T-helper 1 cell treated with Interleukin-12 subunit alpha and Interleukin-12 subunit beta and Interleukin-4 antibody, amounts not matched to agents 30 μg/mL and 1 μg/mL, for 36 hours (primary cell): ENCODE data around the gene FTSJ1.

Experiments
- H3K27ac Mint-ChIP-seq: one replicate; pipeline ENCODE4 v1.8.0; 2021; ENCODE audit warnings: mild to moderate bottlenecking, mixed read lengths
- H3K27me3 Mint-ChIP-seq: one replicate; pipeline ENCODE4 v1.8.0; 2021; ENCODE audit warnings: low read depth, mixed read lengths
- H3K36me3 Mint-ChIP-seq: one replicate; pipeline ENCODE4 v1.8.0; 2021; ENCODE audit warnings: low read depth, mixed read lengths
- H3K4me1 Mint-ChIP-seq: one replicate; pipeline ENCODE4 v1.8.0; 2021; ENCODE audit warnings: low read depth, mixed read lengths
- H3K4me3 Mint-ChIP-seq: one replicate; pipeline ENCODE4 v1.8.0; 2021; ENCODE audit warnings: mild to moderate bottlenecking, moderate library complexity, mixed read lengths
- H3K9me3 Mint-ChIP-seq: one replicate; pipeline ENCODE4 v1.8.0; 2021; ENCODE audit warnings: mixed read lengths

The FTSJ1 gene

GRCh38 chrX:48465336-48465933, 10.6 kb upstream of the FTSJ1 start:
- Mint-ChIP-seq H3K4me1 (peaks cover 31% of the 10 kb centered on the region), H3K36me3 (peaks cover 25% of the 10 kb centered on the region), H3K27me3 (no peaks in the 10 kb centered on the region), H3K27ac (peak overlapping the region; percentile 50), H3K4me3 (peak overlapping the region; percentile 21), H3K9me3 (no peaks in the 10 kb centered on the region)

GRCh38 chrX:48466696-48467095, 9.3 kb upstream of the FTSJ1 start:
- Mint-ChIP-seq H3K4me1 (peaks cover 33% of the 10 kb centered on the region), H3K9me3 (no peaks in the 10 kb centered on the region), H3K27ac (no peak overlapping the region), H3K4me3 (peak overlapping the region; percentile 74), H3K36me3 (peaks cover 22% of the 10 kb centered on the region), H3K27me3 (no peaks in the 10 kb centered on the region)

GRCh38 chrX:48467281-48467761, 8.7 kb upstream of the FTSJ1 start:
- Mint-ChIP-seq H3K9me3 (no peaks in the 10 kb centered on the region), H3K36me3 (peaks cover 22% of the 10 kb centered on the region), H3K27ac (no peak overlapping the region), H3K4me3 (peak overlapping the region; percentile 95), H3K27me3 (no peaks in the 10 kb centered on the region), H3K4me1 (peaks cover 33% of the 10 kb centered on the region)

- no peaks in the 10 kb centered on the region for H3K27me3 Mint-ChIP-seq
These were observed 7.7 kb upstream of the FTSJ1 start for GRCh38 chrX:48468247-48468671.

GRCh38 chrX:48468693-48469691, 7.0 kb upstream of the FTSJ1 start:
- Mint-ChIP-seq H3K9me3 (no peaks in the 10 kb centered on the region), H3K36me3 (peaks cover 20% of the 10 kb centered on the region), H3K4me1 (peaks cover 33% of the 10 kb centered on the region), H3K4me3 (peak overlapping the region; percentile 95), H3K27me3 (no peaks in the 10 kb centered on the region), H3K27ac (peak overlapping the region; percentile 93)

More at GRCh38 chrX:48468247-48468671, 7.7 kb upstream of the FTSJ1 start:
- Mint-ChIP-seq H3K36me3 (peaks cover 22% of the 10 kb centered on the region), H3K4me3 (peak overlapping the region; percentile 95), H3K9me3 (no peaks in the 10 kb centered on the region), H3K4me1 (peaks cover 33% of the 10 kb centered on the region), H3K27ac (peak overlapping the region; percentile 93)

GRCh38 chrX:48470110-48470832, 5.7 kb upstream of the FTSJ1 start, which contains the start of gene SLC38A5:
TSS of gene SLC38A5 (minus strand) at chrX:48470260. CDS start at chrX:48467924, 2,336 bp downstream.
- Mint-ChIP-seq H3K9me3 (no peaks in the 10 kb centered on the region), H3K27me3 (no peaks in the 10 kb centered on the region), H3K27ac (peak within 1 kb of the TSS; percentile 93), H3K4me3 (peak within 1 kb of the TSS; percentile 95), H3K36me3 (peaks cover 12% of the 10 kb centered on the region), H3K4me1 (peaks cover 31% of the 10 kb centered on the region)

GRCh38 chrX:48470833-48471118, 5.2 kb upstream of the FTSJ1 start:
- Mint-ChIP-seq H3K27ac (no peak overlapping the region), H3K9me3 (no peaks in the 10 kb centered on the region), H3K36me3 (peaks cover 7% of the 10 kb centered on the region), H3K4me3 (no peak overlapping the region), H3K27me3 (no peaks in the 10 kb centered on the region), H3K4me1 (peaks cover 27% of the 10 kb centered on the region)

GRCh38 chrX:48471504-48471903, 4.5 kb upstream of the FTSJ1 start:
- peaks cover 26% of the 10 kb centered on the region for H3K4me1 Mint-ChIP-seq
- H3K27ac Mint-ChIP-seq = no peak overlapping the region
- no peaks in the 10 kb centered on the region for H3K27me3 Mint-ChIP-seq
- H3K4me3 Mint-ChIP-seq = no peak overlapping the region
- H3K9me3 Mint-ChIP-seq = no peaks in the 10 kb centered on the region
- H3K36me3 Mint-ChIP-seq = peaks cover 6% of the 10 kb centered on the region

GRCh38 chrX:48472225-48472624, 3.8 kb upstream of the FTSJ1 start:
- Mint-ChIP-seq H3K4me3 (no peak overlapping the region), H3K4me1 (peaks cover 26% of the 10 kb centered on the region), H3K27me3 (no peaks in the 10 kb centered on the region), H3K9me3 (no peaks in the 10 kb centered on the region), H3K27ac (no peak overlapping the region), H3K36me3 (peaks cover 8% of the 10 kb centered on the region)

GRCh38 chrX:48472851-48473703, 2.9 kb upstream of the FTSJ1 start:
- Mint-ChIP-seq H3K36me3 (peaks cover 6% of the 10 kb centered on the region), H3K4me3 (no peak overlapping the region), H3K4me1 (peaks cover 30% of the 10 kb centered on the region), H3K27me3 (no peaks in the 10 kb centered on the region), H3K9me3 (no peaks in the 10 kb centered on the region), H3K27ac (no peak overlapping the region)

- Mint-ChIP-seq H3K27me3 (no peaks in the 10 kb centered on the region), H3K27ac (no peak overlapping the region), H3K36me3 (peaks cover 7% of the 10 kb centered on the region), H3K4me1 (peaks cover 31% of the 10 kb centered on the region), H3K4me3 (no peak overlapping the region), H3K9me3 (no peaks in the 10 kb centered on the region)
These were observed 2.4 kb upstream of the FTSJ1 start for GRCh38 chrX:48473704-48473990.

GRCh38 chrX:48474127-48474526, 1.9 kb upstream of the FTSJ1 start:
- peaks cover 8% of the 10 kb centered on the region for H3K36me3 Mint-ChIP-seq
- H3K27ac Mint-ChIP-seq = no peak overlapping the region
- no peaks in the 10 kb centered on the region for H3K9me3 Mint-ChIP-seq
- peak overlapping the region; percentile 31 for H3K4me3 Mint-ChIP-seq
- peaks cover 32% of the 10 kb centered on the region for H3K4me1 Mint-ChIP-seq
- no peaks in the 10 kb centered on the region for H3K27me3 Mint-ChIP-seq

GRCh38 chrX:48474581-48474980, 1.4 kb upstream of the FTSJ1 start:
- H3K36me3 Mint-ChIP-seq = peaks cover 9% of the 10 kb centered on the region
- peaks cover 31% of the 10 kb centered on the region for H3K4me1 Mint-ChIP-seq
- H3K27me3 Mint-ChIP-seq = no peaks in the 10 kb centered on the region
- peak overlapping the region; percentile 96 for H3K4me3 Mint-ChIP-seq
- H3K27ac Mint-ChIP-seq = no peak overlapping the region
- H3K9me3 Mint-ChIP-seq = no peaks in the 10 kb centered on the region

GRCh38 chrX:48475296-48475695, 703 bp upstream of the FTSJ1 start:
- peak overlapping the region; percentile 96 for H3K4me3 Mint-ChIP-seq

More at GRCh38 chrX:48475296-48475695, 703 bp upstream of the FTSJ1 start:
- Mint-ChIP-seq H3K27ac (peak overlapping the region; percentile 95), H3K9me3 (no peaks in the 10 kb centered on the region), H3K4me1 (peaks cover 26% of the 10 kb centered on the region), H3K36me3 (peaks cover 13% of the 10 kb centered on the region), H3K27me3 (no peaks in the 10 kb centered on the region)
